AG10803 (cell line): ENCODE measurements around the gene KRT74.

ENCODE experiments used
- DNase-seq: peaks from one replicate; pipeline ENCODE4 v3.0.0; 2010; ENCODE audit warnings: low read depth
- H3K4me3 ChIP-seq: 2 replicates; pipeline ENCODE4 v1.5.1; 2011; ENCODE audit warnings: mild to moderate bottlenecking, low read length, control low read depth
- TF ChIP-seq, protein P1 (sequence below): conservative IDR thresholded peaks from 2 replicates; pipeline ENCODE4 v1.5.1; 2011; ENCODE audit warnings: mild to moderate bottlenecking, low read length, control low read depth, inconsistent platforms

The KRT74 gene

GRCh38 chr12:52615208-52615868, 41.7 kb upstream of the KRT74 start:
- DNase-seq = peak; percentile 27
- TF ChIP-seq, protein P1, sequence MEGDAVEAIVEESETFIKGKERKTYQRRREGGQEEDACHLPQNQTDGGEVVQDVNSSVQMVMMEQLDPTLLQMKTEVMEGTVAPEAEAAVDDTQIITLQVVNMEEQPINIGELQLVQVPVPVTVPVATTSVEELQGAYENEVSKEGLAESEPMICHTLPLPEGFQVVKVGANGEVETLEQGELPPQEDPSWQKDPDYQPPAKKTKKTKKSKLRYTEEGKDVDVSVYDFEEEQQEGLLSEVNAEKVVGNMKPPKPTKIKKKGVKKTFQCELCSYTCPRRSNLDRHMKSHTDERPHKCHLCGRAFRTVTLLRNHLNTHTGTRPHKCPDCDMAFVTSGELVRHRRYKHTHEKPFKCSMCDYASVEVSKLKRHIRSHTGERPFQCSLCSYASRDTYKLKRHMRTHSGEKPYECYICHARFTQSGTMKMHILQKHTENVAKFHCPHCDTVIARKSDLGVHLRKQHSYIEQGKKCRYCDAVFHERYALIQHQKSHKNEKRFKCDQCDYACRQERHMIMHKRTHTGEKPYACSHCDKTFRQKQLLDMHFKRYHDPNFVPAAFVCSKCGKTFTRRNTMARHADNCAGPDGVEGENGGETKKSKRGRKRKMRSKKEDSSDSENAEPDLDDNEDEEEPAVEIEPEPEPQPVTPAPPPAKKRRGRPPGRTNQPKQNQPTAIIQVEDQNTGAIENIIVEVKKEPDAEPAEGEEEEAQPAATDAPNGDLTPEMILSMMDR = no peak
- no peak overlapping the region for H3K4me3 ChIP-seq

- TF ChIP-seq, protein P1 = no peak
- DNase-seq = no peak
- H3K4me3 ChIP-seq = no peak overlapping the region
Measured at GRCh38 chr12:52614381-52615207, 41.0 kb upstream of the KRT74 start.

GRCh38 chr12:52613384-52614030, 39.9 kb upstream of the KRT74 start:
- TF ChIP-seq, protein P1 = no peak
- no peak overlapping the region for H3K4me3 ChIP-seq
- no peak for DNase-seq

DNA sequence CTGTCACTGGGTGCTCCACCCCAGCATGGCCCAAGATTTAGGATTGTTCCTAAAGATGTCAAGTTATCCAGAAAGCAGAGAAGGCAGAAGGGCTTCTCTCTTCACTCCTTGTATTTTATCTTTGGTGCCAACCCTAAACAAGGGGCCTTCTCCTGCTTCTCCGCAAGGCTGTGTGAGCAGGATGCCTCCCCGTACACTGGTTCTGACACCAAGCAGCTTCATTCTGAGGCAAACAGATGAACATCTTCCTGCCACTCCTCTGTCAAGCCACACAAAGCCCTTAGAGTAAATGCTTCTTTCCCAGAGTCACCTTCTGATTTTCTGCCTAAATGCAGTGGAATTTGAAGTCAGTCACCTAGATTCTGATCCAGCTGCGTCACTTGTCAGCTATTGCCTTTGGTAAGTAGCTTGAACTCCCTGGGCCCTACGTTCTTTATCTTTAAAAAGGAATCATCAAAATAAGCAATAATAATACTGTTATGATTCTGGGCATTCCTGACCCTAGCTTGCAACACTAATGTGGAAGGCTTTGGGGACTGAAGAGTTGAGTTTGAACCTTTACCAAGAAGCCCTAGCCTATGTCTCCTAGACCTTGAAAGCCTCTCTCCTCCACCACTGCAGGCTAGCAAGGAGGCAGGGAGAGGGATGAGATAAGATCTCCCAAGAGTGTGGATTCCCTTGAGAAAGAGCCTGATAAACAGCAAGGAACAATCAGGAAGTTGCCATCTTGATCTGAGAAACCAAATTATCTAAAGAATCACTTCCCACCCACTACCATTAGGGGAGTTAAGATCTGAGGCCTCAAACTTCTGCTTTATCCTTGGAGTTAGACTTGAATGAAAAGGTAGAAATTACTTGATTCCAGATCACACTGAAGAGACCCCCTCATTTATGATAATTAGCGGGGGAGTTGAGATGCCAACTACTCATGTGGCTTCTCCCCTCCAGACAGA, 39.1 kb upstream of the KRT74 start:
- DNase-seq = no peak
- no peak overlapping the region for H3K4me3 ChIP-seq
- TF ChIP-seq, protein P1 = no peak

GRCh38 chr12:52611080-52611468, 37.4 kb upstream of the KRT74 start:
- DNase-seq = no peak
- no peak overlapping the region for H3K4me3 ChIP-seq
- TF ChIP-seq, protein P1 = no peak

DNA sequence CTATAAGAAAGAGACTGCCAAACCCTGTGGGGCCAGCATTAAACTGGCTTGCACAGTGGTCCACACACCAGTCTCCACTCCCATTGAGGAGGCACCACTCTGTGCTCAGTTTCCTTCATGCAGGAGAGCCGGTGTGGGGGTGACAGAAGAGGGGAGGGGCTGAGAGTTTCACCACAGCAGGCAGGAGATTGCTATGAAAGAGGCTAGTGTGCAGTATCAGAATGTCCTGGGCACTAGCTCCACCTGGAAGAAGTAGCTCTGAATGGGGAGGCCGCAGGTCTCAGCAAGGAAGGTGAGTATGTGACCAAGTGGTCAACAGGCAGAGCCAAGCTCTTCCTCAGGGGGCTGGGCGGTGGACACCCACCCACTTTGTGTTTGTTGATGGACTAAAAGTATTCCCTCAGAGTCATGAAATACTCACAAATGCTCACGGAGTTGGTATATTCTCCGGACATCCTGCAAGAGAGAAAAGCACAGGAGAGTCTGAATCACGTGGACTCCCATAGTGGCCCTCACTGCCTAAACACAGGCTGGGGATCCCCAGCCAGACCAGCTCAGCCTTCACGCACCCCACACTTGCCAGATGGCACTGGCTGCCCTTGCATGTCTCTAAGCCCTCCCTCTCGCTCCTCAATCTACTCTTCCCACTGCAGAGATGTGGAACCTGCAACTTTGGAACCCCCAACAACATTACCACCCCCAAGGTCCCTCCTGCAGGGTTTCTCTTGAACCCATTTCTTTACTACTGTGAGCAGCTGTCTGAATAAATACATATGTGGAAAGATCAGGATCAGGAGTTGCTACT, 35.4 kb upstream of the KRT74 start:
- no peak overlapping the region for H3K4me3 ChIP-seq
- TF ChIP-seq, protein P1 = no peak
- DNase-seq = no peak
